ENCODE data around the gene NHS.

NHS gene

GRCh38 chrX:17621566-17622270, 246.7 kb downstream of the NHS start:
- no peaks in the 10 kb centered on the region for H3K36me3 Mint-ChIP-seq
- no peaks in the 10 kb centered on the region for H3K4me1 Mint-ChIP-seq
- no peaks in the 10 kb centered on the region for H3K9me3 Mint-ChIP-seq
- H3K4me3 Mint-ChIP-seq: no peak overlapping the region
- CTCF ChIA-PET: no interaction called here
- DNase-seq: no peak
- H3K27ac Mint-ChIP-seq: no peak overlapping the region
- no peaks in the 10 kb centered on the region for H3K27me3 Mint-ChIP-seq

DNA sequence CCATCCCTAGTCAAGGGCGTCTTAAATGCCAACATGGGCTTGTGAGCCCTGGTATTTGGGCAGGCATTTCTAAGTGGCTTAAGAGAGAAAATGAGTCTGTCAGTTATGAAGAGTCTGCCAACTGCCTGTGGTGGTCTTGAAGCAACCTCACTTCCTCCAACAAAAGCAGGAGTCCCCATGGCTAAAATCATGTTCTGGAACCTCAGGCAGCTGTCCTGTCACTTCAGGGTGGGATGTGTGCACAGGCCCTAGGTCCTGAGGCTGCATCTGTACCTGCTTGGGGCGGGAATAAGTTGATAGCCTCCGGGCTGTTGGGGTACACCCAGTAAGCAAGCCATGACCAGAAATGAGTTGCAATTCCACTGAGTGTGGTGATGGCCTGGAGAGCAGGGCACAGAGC, 247.3 kb downstream of the NHS start:
- Mint-ChIP-seq H3K36me3 (no peaks in the 10 kb centered on the region), H3K27ac (no peak overlapping the region), H3K4me3 (no peak overlapping the region), H3K27me3 (no peaks in the 10 kb centered on the region), H3K9me3 (no peaks in the 10 kb centered on the region), H3K4me1 (no peaks in the 10 kb centered on the region)
- no peak for DNase-seq
- CTCF ChIA-PET: no interaction called here

DNA sequence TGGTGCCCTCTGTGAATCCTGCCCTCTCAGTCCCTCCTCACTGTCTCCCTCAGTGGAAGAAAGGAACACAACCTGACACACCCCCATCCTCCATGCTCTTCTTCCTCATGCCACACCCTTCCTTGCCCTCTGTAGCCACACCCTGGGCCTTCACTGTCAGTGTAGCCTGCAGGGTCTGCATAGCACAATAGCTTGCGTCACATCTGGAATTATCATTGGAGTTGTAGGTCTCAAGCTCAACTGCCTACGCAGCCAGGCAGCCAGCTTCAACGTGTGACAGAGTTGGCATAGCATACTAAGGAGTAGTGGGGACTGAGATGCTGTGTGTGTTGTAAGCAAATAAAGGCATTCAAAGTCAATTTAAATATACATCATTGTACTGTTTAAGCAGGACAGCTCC, 248.8 kb downstream of the NHS start:
- Mint-ChIP-seq H3K36me3 (no peaks in the 10 kb centered on the region), H3K4me1 (no peaks in the 10 kb centered on the region), H3K27me3 (no peaks in the 10 kb centered on the region), H3K27ac (no peak overlapping the region), H3K9me3 (no peaks in the 10 kb centered on the region), H3K4me3 (no peak overlapping the region)
- DNase-seq: no peak
- CTCF ChIA-PET: interaction anchor here (1.0 kb wide), 1 partner anchor 9 kb away, joined by 3 read pairs; no protein-coding TSS in a partner anchor

DNA sequence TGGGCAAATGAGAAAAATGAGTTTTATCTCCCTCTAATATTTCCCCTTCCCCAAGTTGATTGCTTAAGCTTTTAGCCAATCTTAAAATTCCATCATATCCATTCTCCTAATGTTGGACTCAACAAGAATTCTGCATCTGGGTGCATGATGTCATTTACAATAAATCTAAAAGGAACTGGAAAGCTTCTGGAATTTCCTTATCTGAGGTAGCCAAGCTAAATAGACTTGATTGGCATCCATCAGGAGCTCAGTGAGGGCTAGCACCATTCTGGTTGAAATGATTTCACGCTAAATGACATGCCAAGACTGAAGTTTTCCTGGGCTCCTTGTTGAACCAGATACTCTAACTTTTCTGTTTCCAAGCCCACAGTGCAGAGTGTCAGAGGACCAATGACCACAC, 252.0 kb downstream of the NHS start:
- CTCF ChIA-PET: no interaction called here
- H3K9me3 Mint-ChIP-seq: no peaks in the 10 kb centered on the region
- no peaks in the 10 kb centered on the region for H3K27me3 Mint-ChIP-seq
- no peaks in the 10 kb centered on the region for H3K4me1 Mint-ChIP-seq
- no peak overlapping the region for H3K4me3 Mint-ChIP-seq
- no peak for DNase-seq
- no peak overlapping the region for H3K27ac Mint-ChIP-seq
- no peaks in the 10 kb centered on the region for H3K36me3 Mint-ChIP-seq

- no peaks in the 10 kb centered on the region for H3K9me3 Mint-ChIP-seq
- H3K27ac Mint-ChIP-seq: no peak overlapping the region
- no peak overlapping the region for H3K4me3 Mint-ChIP-seq
Measured at GRCh38 chrX:17628976-17629375, 254.0 kb downstream of the NHS start.

GRCh38 chrX:17629519-17629918, 254.5 kb downstream of the NHS start:
- H3K36me3 Mint-ChIP-seq: no peaks in the 10 kb centered on the region
- CTCF ChIA-PET: interaction anchor here (0.7 kb wide), 1 partner anchor 38 kb away, joined by 3 read pairs; no protein-coding TSS in a partner anchor

More at GRCh38 chrX:17628976-17629375, 254.0 kb downstream of the NHS start:
- no peaks in the 10 kb centered on the region for H3K36me3 Mint-ChIP-seq
- CTCF ChIA-PET: interaction anchor here (0.7 kb wide), 1 partner anchor 37 kb away, joined by 3 read pairs; no protein-coding TSS in a partner anchor
- DNase-seq: no peak
- no peaks in the 10 kb centered on the region for H3K27me3 Mint-ChIP-seq
- H3K4me1 Mint-ChIP-seq: peaks cover 9% of the 10 kb centered on the region

GRCh38 chrX:17631647-17632046, 256.6 kb downstream of the NHS start:
- Mint-ChIP-seq H3K4me3 (no peak overlapping the region), H3K4me1 (peaks cover 11% of the 10 kb centered on the region), H3K27ac (no peak overlapping the region), H3K36me3 (no peaks in the 10 kb centered on the region), H3K27me3 (no peaks in the 10 kb centered on the region), H3K9me3 (no peaks in the 10 kb centered on the region)
- CTCF ChIA-PET: no interaction called here
- no peak for DNase-seq

More at GRCh38 chrX:17629519-17629918, 254.5 kb downstream of the NHS start:
- Mint-ChIP-seq H3K4me3 (no peak overlapping the region), H3K9me3 (no peaks in the 10 kb centered on the region), H3K4me1 (peaks cover 11% of the 10 kb centered on the region), H3K27ac (no peak overlapping the region), H3K27me3 (no peaks in the 10 kb centered on the region)
- no peak for DNase-seq

DNA sequence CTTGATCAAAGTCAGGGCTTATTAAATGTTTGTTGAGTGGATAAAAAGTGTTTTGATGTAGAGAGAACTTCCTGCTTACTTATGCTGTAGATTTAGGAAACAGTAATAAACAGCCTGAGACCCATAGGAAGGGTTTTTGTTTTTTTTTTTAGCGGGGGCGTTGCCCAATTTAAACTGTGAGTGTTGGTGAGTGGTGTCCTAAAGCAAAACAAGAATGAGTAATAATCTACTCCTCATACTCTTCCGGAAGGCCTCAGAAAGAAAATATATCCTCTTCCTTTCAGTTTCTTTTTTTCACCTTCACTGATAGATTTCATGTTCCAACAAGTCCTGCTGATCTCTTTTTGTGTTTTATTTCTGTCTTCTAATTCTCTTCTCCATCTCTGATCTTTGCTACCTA, 257.9 kb downstream of the NHS start:
- no peak for DNase-seq
- CTCF ChIA-PET: no interaction called here
- Mint-ChIP-seq H3K27ac (peak overlapping the region; percentile 92), H3K27me3 (no peaks in the 10 kb centered on the region), H3K9me3 (no peaks in the 10 kb centered on the region), H3K36me3 (no peaks in the 10 kb centered on the region), H3K4me3 (peak overlapping the region; percentile 52), H3K4me1 (peaks cover 11% of the 10 kb centered on the region)

DNA sequence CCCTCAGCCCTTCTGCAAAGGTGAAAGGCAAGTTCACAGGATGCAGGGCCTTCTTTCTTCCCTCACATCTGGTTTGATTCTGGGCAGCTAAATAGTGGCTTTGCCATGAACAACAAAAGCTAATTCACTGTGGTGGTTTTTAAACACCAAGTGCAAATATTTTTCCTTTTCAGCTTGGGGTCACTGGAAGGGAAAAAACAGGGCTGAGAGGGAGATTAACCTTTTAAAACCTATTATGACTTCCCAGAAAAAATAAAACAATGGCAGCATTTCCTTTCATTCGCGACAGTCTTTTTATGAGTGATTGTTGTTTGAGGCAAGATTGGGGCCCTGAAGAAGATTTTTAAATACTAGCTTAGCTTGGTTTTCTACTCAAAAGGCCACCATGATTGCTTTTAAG, 258.5 kb downstream of the NHS start:
- peak overlapping the region; percentile 52 for H3K4me3 Mint-ChIP-seq
- H3K27ac Mint-ChIP-seq: peak overlapping the region; percentile 92
- H3K36me3 Mint-ChIP-seq: no peaks in the 10 kb centered on the region
- CTCF ChIA-PET: no interaction called here
- H3K4me1 Mint-ChIP-seq: peaks cover 11% of the 10 kb centered on the region
- H3K27me3 Mint-ChIP-seq: no peaks in the 10 kb centered on the region
- no peaks in the 10 kb centered on the region for H3K9me3 Mint-ChIP-seq
- DNase-seq: no peak

DNA sequence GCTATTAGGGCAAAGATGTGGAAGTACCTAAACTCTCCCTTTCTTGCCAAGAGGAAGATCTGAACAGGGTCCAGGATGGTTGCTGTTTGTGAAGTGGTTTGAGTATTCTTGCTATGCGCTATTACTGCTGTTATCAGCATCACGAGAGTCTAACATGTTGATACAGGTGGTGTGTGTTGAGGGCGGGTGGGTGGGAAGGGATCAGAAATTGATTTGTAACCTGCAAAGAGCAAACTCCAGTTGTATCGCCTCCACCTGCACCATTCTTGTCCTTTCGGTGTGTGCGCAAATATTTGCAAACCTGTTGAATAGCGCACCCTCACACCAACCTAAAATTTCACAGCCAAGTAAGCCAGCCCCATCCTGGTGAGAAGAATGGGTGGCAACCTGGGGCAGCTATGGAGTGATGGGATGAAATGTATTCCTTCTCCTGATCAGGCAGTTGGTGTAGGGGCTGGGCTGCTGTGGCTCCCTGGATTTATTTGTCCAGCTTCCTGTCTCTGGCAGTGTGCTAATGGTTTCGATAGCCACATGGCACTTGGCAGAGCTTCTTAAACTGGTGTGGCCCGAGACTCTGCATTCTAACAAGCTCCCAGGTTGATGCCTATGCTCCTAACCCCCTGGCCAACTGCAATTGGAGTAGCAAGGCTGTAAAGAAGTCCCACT, 259.7 kb downstream of the NHS start:
- H3K9me3 Mint-ChIP-seq: no peaks in the 10 kb centered on the region
- no peaks in the 10 kb centered on the region for H3K27me3 Mint-ChIP-seq
- no peak overlapping the region for H3K4me3 Mint-ChIP-seq
- H3K36me3 Mint-ChIP-seq: no peaks in the 10 kb centered on the region
- CTCF ChIA-PET: no interaction called here
- DNase-seq: no peak
- H3K4me1 Mint-ChIP-seq: peaks cover 11% of the 10 kb centered on the region
- no peak overlapping the region for H3K27ac Mint-ChIP-seq

GRCh38 chrX:17635231-17635630, 260.2 kb downstream of the NHS start:
- Mint-ChIP-seq H3K27me3 (no peaks in the 10 kb centered on the region), H3K27ac (no peak overlapping the region), H3K4me3 (no peak overlapping the region), H3K36me3 (no peaks in the 10 kb centered on the region), H3K9me3 (no peaks in the 10 kb centered on the region), H3K4me1 (peaks cover 11% of the 10 kb centered on the region)
- CTCF ChIA-PET: no interaction called here
- no peak for DNase-seq

- DNase-seq: no peak
- Mint-ChIP-seq H3K4me1 (peaks cover 11% of the 10 kb centered on the region), H3K27me3 (no peaks in the 10 kb centered on the region), H3K9me3 (no peaks in the 10 kb centered on the region), H3K27ac (no peak overlapping the region), H3K36me3 (no peaks in the 10 kb centered on the region), H3K4me3 (no peak overlapping the region)
- CTCF ChIA-PET: no interaction called here
Measured at GRCh38 chrX:17637235-17637634, 262.2 kb downstream of the NHS start.

DNA sequence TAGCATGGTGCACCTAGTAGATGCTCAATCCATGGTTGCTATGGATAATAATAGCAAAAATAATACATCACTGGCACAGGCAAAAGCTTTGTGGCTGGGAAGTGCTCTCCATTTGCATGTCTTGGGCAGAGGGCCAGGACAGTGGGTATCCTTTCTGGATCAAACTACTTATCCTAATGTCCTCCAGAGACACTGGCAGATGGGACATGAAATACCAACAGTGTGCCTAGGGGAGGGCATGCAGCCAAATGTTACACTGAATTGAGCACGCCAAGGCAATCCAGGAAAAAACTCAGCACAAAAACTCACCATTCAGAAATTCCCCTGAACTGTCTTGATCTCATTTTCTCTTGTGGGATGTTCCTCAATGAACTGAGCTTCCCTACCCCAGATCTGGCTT, 263.7 kb downstream of the NHS start:
- H3K4me3 Mint-ChIP-seq: no peak overlapping the region
- no peak for DNase-seq
- no peaks in the 10 kb centered on the region for H3K9me3 Mint-ChIP-seq
- H3K27me3 Mint-ChIP-seq: no peaks in the 10 kb centered on the region
- peaks cover 6% of the 10 kb centered on the region for H3K4me1 Mint-ChIP-seq
- H3K27ac Mint-ChIP-seq: no peak overlapping the region
- CTCF ChIA-PET: no interaction called here
- no peaks in the 10 kb centered on the region for H3K36me3 Mint-ChIP-seq

GRCh38 chrX:17642891-17643290, 267.9 kb downstream of the NHS start:
- H3K36me3 Mint-ChIP-seq: no peaks in the 10 kb centered on the region
- H3K9me3 Mint-ChIP-seq: no peaks in the 10 kb centered on the region
- H3K4me3 Mint-ChIP-seq: no peak overlapping the region
- H3K27me3 Mint-ChIP-seq: no peaks in the 10 kb centered on the region
- CTCF ChIA-PET: no interaction called here
- no peak for DNase-seq
- H3K27ac Mint-ChIP-seq: no peak overlapping the region
- H3K4me1 Mint-ChIP-seq: peaks cover 6% of the 10 kb centered on the region

DNA sequence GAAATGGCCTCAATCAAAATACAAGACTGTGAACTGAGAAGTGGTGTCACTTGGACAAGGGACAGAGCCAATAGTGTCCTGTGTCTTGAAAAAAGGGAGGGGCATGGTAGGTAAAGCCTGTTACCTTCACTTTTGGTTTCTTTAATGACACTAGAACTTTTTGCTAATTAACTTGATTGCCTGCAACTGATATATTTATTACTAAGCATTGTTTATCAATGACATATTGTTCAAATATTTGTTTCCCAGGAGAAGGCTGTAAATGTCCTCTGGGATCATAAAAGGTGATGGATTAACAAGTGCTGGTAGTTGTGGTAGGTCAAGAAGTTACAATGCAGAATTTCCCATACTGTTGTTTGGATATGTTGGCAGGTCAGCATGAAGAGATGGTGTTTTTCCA, 268.5 kb downstream of the NHS start:
- CTCF ChIA-PET: no interaction called here
- Mint-ChIP-seq H3K4me1 (peaks cover 6% of the 10 kb centered on the region), H3K27me3 (no peaks in the 10 kb centered on the region), H3K27ac (no peak overlapping the region), H3K36me3 (no peaks in the 10 kb centered on the region), H3K9me3 (no peaks in the 10 kb centered on the region), H3K4me3 (no peak overlapping the region)
- no peak for DNase-seq

Measured in activated naive CD4-positive, alpha-beta T cell treated with anti-CD3 and anti-CD28 coated beads, Interleukin-2, amount 10 ng/mL, durations not matched to agents 7 days and 5 days (primary cell).